ENCODE results near the gene CHORDC1.
"Not testable (repeated sequence)": the region's sequence is repeated elsewhere in the genome, so short reads cannot be mapped to it uniquely, and the experiment has no call there.

GRCh38 chr11:90239967-90240636 lies 17.3 kb upstream of the CHORDC1 start:
- TF ChIP-seq MAX (IDR thresholded peaks at IDR 0.05; ENCODE audit: insufficient read depth, insufficient read length); POLR2A (IDR thresholded peaks at IDR 0.05; ENCODE audit: low read depth, low read length); POLR2AphosphoS5 (IDR thresholded peaks at IDR 0.05; ENCODE audit: insufficient read depth, low read depth, low read length); MYC (IDR thresholded peaks at IDR 0.05; ENCODE audit: low read depth, low read length); EZH2 (IDR thresholded peaks at IDR 0.05; ENCODE audit: borderline replicate concordance, low read depth, low read length, severe bottlenecking); JUN (IDR thresholded peaks at IDR 0.05; ENCODE audit: borderline replicate concordance, insufficient read depth, insufficient read length, low read depth): not testable (repeated sequence)
- TF ChIP-seq, protein P1, sequence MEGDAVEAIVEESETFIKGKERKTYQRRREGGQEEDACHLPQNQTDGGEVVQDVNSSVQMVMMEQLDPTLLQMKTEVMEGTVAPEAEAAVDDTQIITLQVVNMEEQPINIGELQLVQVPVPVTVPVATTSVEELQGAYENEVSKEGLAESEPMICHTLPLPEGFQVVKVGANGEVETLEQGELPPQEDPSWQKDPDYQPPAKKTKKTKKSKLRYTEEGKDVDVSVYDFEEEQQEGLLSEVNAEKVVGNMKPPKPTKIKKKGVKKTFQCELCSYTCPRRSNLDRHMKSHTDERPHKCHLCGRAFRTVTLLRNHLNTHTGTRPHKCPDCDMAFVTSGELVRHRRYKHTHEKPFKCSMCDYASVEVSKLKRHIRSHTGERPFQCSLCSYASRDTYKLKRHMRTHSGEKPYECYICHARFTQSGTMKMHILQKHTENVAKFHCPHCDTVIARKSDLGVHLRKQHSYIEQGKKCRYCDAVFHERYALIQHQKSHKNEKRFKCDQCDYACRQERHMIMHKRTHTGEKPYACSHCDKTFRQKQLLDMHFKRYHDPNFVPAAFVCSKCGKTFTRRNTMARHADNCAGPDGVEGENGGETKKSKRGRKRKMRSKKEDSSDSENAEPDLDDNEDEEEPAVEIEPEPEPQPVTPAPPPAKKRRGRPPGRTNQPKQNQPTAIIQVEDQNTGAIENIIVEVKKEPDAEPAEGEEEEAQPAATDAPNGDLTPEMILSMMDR (IDR thresholded peaks at IDR 0.05; ENCODE audit: extremely low read depth in 1 of 2, insufficient read depth in 1 of 2, low read depth in 1 of 2, low read length in 2 of 2) = not testable (repeated sequence)

All from endothelial cell of umbilical vein (primary cell).